RWPE2 (cell line): ENCODE measurements around the gene NBL1.
A peak's percentile ranks its signal among the peaks of the same experiment; 100 is the strongest.
"Not testable (repeated sequence)": the region's sequence is repeated elsewhere in the genome, so short reads cannot be mapped to it uniquely, and the experiment has no call there.

Experiments
- ATAC-seq: fragments of 200-7000 bp; cut with Tn5 transposase; 3 replicates; pipeline ENCODE4 v1.9.1; 2021; ENCODE audit warnings: low read depth
- DNase-seq: peaks from one replicate; pipeline ENCODE4 v3.0.0-alpha.2; 2020; ENCODE audit warnings: low spot score
- H3K27ac ChIP-seq: fragments of 450-650 bp; 2 replicates; pipeline ENCODE4 v1.5.1; 2017; ENCODE audit warnings: mild to moderate bottlenecking; ENCODE audit not compliant: poor library complexity, severe bottlenecking
- H3K27me3 ChIP-seq: fragments of 250-450 bp; sonication (Bioruptor Pico); 2 replicates; pipeline ENCODE4 v1.5.1; 2021; ENCODE audit warnings: mild to moderate bottlenecking, moderate library complexity; ENCODE audit not compliant: insufficient read depth, poor library complexity, severe bottlenecking
- H3K36me3 ChIP-seq: fragments of 250-450 bp; sonication (Bioruptor Pico); 2 replicates; pipeline ENCODE4 v1.5.1; 2020; ENCODE audit warnings: low read depth, mild to moderate bottlenecking, moderate library complexity
- H3K4me1 ChIP-seq: fragments of 250-450 bp; sonication (Bioruptor Pico); 2 replicates; pipeline ENCODE4 v1.5.1; 2021; ENCODE audit warnings: mild to moderate bottlenecking, moderate library complexity; ENCODE audit not compliant: insufficient read depth, poor library complexity, severe bottlenecking
- H3K4me3 ChIP-seq: fragments of 250-450 bp; sonication (Bioruptor Pico); 2 replicates; pipeline ENCODE4 v1.5.1; 2021; ENCODE audit warnings: mild to moderate bottlenecking, moderate library complexity; ENCODE audit not compliant: severe bottlenecking
- H3K9me3 ChIP-seq: fragments of 250-450 bp; sonication (Bioruptor Pico); 2 replicates; pipeline ENCODE4 v1.5.1; 2021; ENCODE audit warnings: mild to moderate bottlenecking, moderate library complexity; ENCODE audit not compliant: severe bottlenecking
- CTCF ChIP-seq: fragments of 450-650 bp; IDR thresholded peaks from one replicate; pipeline ENCODE4 v1.5.1; 2017; ENCODE audit warnings: mild to moderate bottlenecking, moderate library complexity; ENCODE audit not compliant: poor library complexity, severe bottlenecking

NBL1 gene

DNA sequence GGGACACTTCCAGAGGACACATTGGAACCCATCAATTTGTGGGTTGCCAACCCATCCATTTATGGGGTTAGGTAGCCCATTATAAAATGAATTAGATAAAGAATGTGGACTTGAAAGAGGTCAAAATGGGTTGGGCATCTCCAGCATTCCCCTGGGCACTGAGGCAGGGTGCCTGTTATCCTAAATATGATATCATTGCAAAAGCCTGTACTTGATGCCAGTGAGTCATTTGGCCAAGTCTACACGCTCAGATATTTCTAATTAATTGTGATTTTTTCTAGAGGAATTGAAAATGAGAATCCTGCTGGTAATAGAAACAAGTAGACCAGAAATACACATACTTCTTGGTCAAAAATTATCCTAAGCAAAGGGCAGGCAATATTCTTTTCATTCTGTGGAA is 21.9 kb upstream of the NBL1 start:
- no peaks in the 10 kb centered on the region for H3K27me3 ChIP-seq
- peaks cover 73% of the 10 kb centered on the region for H3K36me3 ChIP-seq
- no peak overlapping the region for H3K4me3 ChIP-seq
- TF ChIP-seq CTCF = no peak
- peaks cover 33% of the 10 kb centered on the region for H3K4me1 ChIP-seq
- DNase-seq = no peak
- ATAC-seq = peak; percentile 52; the same call in 1 of the 3 replicates
- H3K9me3 ChIP-seq = no peaks in the 10 kb centered on the region
- H3K27ac ChIP-seq = peak overlapping the region; percentile 0

- no peak overlapping the region for H3K27ac ChIP-seq
- ATAC-seq (no peak), DNase-seq (no peak)
- H3K27me3 ChIP-seq = no peaks in the 10 kb centered on the region
- peaks cover 21% of the 10 kb centered on the region for H3K4me1 ChIP-seq
- TF ChIP-seq CTCF = no peak
- H3K9me3 ChIP-seq = no peaks in the 10 kb centered on the region
- no peak overlapping the region for H3K4me3 ChIP-seq
- H3K36me3 ChIP-seq = peaks cover 67% of the 10 kb centered on the region
These were observed 20.6 kb upstream of the NBL1 start for GRCh38 chr1:19623523-19623922.

- no peak overlapping the region for H3K27ac ChIP-seq
- ATAC-seq (no peak), DNase-seq (no peak)
- no peak overlapping the region for H3K4me3 ChIP-seq
- peaks cover 5% of the 10 kb centered on the region for H3K4me1 ChIP-seq
- no peaks in the 10 kb centered on the region for H3K27me3 ChIP-seq
- TF ChIP-seq CTCF = no peak
- no peaks in the 10 kb centered on the region for H3K9me3 ChIP-seq
- peaks cover 58% of the 10 kb centered on the region for H3K36me3 ChIP-seq
These were observed 18.7 kb upstream of the NBL1 start for GRCh38 chr1:19625291-19625937.

GRCh38 chr1:19628879-19629278 is 15.2 kb upstream of the NBL1 start:
- TF ChIP-seq CTCF = no peak
- Histone ChIP-seq H3K36me3 (peaks cover 37% of the 10 kb centered on the region), H3K27me3 (no peaks in the 10 kb centered on the region), H3K27ac (no peak overlapping the region), H3K4me3 (no peak overlapping the region), H3K9me3 (no peaks in the 10 kb centered on the region), H3K4me1 (no peaks in the 10 kb centered on the region)
- no peak for DNase-seq
- ATAC-seq = no peak

- no peak for TF ChIP-seq CTCF
- ATAC-seq (no peak), DNase-seq (no peak)
- no peaks in the 10 kb centered on the region for H3K4me1 ChIP-seq
- H3K27ac ChIP-seq = no peak overlapping the region
- H3K27me3 ChIP-seq = no peaks in the 10 kb centered on the region
- H3K36me3 ChIP-seq = peaks cover 32% of the 10 kb centered on the region
- H3K4me3 ChIP-seq = no peak overlapping the region
- no peaks in the 10 kb centered on the region for H3K9me3 ChIP-seq
These were observed 14.8 kb upstream of the NBL1 start for GRCh38 chr1:19629357-19629756.

GRCh38 chr1:19630192-19630591 is 13.9 kb upstream of the NBL1 start:
- not testable (repeated sequence) for ATAC-seq, DNase-seq, H3K4me3 ChIP-seq, H3K27me3 ChIP-seq, H3K4me1 ChIP-seq, H3K27ac ChIP-seq, H3K9me3 ChIP-seq
- H3K36me3 ChIP-seq = peaks cover 24% of the 10 kb centered on the region
